Hepatocyte (in vitro differentiated cells): ENCODE results near the gene ENO2.

Source experiments
- EZH2phosphoT487 ChIP-seq: fragments of 200-600 bp; sonication (generic); IDR thresholded peaks from one replicate; pipeline ENCODE4 v1.6.1; 2018; ENCODE audit warnings: antibody characterized with exemption, mild to moderate bottlenecking, low read depth, moderate library complexity; ENCODE audit not compliant: unreplicated experiment, severe bottlenecking
- TF ChIP-seq, protein P1 (sequence below): fragments of 200-600 bp; sonication (generic); IDR thresholded peaks from 2 replicates; pipeline ENCODE4 v1.5.1; 2016; ENCODE audit warnings: antibody characterized with exemption, mild to moderate bottlenecking; ENCODE audit not compliant: poor library complexity

DNA sequence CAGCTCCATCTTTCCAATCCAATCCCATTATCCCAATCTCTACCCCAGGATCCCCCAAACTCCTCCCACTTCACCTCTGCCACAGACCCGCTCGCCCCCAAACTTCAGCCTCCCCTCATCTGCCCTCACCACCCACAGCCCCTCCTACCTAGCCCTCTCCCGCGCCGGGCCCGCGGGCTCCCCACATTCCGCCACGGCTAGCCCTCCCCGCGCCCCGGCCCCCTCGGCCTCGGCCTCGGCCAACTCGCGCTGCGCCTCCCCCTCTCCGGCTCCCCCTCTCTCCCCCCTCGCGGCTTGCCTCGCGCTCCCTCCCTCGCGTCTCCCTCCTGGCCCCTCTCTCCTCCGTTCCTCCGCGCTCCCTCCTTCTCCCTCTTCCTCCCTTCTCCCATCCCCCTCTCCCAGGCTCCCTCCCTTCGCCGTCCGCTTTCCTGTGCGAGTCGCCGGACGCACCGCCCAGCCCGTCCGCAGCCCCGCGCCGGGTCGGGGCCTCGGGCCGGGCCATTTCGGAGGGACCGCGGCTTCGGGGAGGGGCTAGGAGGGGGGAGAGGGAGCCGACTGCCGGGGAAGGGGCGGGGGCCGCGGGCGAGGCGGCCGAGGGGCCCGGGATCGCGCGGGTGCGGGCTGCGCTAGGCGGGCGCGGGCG lies 13.1 kb downstream of the ENO2 start, which contains the start of gene ATN1:
- TF ChIP-seq, protein P1, sequence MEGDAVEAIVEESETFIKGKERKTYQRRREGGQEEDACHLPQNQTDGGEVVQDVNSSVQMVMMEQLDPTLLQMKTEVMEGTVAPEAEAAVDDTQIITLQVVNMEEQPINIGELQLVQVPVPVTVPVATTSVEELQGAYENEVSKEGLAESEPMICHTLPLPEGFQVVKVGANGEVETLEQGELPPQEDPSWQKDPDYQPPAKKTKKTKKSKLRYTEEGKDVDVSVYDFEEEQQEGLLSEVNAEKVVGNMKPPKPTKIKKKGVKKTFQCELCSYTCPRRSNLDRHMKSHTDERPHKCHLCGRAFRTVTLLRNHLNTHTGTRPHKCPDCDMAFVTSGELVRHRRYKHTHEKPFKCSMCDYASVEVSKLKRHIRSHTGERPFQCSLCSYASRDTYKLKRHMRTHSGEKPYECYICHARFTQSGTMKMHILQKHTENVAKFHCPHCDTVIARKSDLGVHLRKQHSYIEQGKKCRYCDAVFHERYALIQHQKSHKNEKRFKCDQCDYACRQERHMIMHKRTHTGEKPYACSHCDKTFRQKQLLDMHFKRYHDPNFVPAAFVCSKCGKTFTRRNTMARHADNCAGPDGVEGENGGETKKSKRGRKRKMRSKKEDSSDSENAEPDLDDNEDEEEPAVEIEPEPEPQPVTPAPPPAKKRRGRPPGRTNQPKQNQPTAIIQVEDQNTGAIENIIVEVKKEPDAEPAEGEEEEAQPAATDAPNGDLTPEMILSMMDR = no peak
- no peak for TF ChIP-seq EZH2phosphoT487
